ENCODE measurements around the gene METRNL.

DNA sequence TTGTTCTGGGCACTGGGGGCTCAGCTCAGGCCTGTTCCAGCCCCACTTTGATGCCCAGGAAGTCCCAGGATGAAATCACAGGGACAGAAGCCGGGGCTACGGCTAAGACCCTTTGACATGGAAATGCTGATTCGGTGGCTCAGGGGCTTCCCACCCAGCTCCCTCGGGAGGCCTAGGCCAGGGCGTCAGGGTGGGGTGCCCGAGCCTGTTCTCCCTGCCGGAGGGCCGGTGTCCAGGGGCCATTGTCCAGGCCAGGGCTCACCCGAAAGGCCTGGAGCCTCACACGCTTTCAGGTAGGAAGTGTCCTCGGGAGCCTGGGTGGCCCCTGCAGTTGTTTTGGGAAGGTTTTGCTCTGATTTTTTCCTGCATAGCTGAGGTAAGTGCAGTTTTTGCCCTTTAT is 34.0 kb downstream of the METRNL start:
- TF ChIP-seq, protein P1, sequence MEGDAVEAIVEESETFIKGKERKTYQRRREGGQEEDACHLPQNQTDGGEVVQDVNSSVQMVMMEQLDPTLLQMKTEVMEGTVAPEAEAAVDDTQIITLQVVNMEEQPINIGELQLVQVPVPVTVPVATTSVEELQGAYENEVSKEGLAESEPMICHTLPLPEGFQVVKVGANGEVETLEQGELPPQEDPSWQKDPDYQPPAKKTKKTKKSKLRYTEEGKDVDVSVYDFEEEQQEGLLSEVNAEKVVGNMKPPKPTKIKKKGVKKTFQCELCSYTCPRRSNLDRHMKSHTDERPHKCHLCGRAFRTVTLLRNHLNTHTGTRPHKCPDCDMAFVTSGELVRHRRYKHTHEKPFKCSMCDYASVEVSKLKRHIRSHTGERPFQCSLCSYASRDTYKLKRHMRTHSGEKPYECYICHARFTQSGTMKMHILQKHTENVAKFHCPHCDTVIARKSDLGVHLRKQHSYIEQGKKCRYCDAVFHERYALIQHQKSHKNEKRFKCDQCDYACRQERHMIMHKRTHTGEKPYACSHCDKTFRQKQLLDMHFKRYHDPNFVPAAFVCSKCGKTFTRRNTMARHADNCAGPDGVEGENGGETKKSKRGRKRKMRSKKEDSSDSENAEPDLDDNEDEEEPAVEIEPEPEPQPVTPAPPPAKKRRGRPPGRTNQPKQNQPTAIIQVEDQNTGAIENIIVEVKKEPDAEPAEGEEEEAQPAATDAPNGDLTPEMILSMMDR (IDR thresholded peaks at IDR 0.05) = no peak
- TF ChIP-seq SIN3A (IDR thresholded peaks at IDR 0.05; ENCODE audit: borderline replicate concordance, insufficient read depth, low read depth, low read length) (no peak), POLR2AphosphoS5 (IDR thresholded peaks at IDR 0.05; ENCODE audit: low read depth, low read length) (no peak)

All from Panc1 (cell line).